ENCODE results near the gene CNTNAP1. TPM values are rescaled to one million over a fixed set of nuclear protein-coding genes. Genes with fewer than 3 reads are reported as not detected.

Gene CNTNAP1
- total RNA-seq, 4 donors from 2014 or later = 6.3 to 21.0 (median 12.6) TPM

DNA sequence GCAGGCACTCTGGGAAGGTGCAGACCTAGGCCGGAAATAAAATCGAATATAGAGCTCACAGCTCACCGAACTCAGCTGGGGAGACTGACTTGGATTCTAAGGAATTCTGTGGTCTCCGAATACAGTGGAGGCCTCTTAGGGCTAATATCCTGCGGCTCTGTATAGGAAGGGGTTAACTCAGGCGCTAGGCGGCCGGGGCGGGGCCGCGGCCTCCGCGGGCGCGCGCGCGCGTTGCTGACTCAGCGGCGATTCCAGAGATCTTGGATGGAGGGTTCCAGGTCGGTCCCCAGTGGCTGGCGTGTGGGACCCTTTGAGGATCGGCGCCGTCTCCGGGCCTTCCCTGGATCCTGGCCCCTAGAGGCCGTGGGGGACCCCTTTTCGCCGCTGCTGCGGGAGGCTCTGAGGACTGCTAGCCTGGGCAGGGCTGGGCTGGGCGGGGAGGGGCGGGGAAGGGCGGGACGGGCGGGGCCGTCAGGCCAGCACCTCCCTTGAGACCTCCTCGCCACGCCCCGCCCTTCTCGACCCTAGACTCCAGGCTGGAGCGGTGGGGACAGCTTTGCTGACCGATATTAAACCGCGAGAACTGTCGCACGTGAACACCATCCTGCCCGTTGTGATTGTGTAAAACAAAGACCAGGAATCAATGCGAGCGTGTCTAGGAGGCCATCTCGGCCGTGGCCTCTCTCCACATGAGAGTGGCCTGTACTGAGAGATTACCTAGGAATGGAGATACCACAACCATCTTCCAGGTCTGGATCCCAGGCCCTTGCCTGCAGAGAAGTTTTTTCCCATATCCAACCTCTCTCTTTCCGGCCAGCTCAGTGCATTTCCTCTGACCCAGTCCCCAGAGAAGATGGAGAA, 4.2 kb upstream of the CNTNAP1 start:
- WGBS, 2 donors = 0 to 1% methylated on average over 24 to 36 of the region's 53 CpGs

DNA sequence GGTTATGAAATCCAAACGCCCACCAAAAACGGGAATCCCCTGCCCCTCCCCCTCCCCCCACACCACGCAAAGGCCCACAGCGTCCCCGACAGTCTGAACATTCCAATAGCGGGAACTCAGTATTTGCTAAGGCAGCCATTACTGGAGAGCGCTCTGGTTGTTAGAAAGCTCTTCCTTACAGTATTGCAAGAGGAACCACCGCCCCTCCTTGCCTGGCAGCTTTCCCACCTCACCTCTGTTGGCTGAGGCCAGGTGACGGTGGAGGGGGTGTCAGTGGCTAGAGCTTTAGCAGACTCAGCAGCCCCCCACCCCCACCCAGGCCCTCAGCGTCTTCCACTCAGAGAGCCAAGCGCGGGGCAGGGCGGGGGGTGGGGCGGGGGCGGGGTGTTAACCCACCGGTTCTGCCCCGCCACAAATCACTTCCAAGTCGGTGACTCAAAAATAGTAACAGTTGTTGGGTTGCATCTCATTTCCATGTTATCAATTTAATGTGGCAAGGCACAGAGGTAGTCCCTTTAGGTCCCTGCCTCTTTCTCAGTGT, 3.3 kb upstream of the CNTNAP1 start:
- TF ChIP-seq, protein P1, sequence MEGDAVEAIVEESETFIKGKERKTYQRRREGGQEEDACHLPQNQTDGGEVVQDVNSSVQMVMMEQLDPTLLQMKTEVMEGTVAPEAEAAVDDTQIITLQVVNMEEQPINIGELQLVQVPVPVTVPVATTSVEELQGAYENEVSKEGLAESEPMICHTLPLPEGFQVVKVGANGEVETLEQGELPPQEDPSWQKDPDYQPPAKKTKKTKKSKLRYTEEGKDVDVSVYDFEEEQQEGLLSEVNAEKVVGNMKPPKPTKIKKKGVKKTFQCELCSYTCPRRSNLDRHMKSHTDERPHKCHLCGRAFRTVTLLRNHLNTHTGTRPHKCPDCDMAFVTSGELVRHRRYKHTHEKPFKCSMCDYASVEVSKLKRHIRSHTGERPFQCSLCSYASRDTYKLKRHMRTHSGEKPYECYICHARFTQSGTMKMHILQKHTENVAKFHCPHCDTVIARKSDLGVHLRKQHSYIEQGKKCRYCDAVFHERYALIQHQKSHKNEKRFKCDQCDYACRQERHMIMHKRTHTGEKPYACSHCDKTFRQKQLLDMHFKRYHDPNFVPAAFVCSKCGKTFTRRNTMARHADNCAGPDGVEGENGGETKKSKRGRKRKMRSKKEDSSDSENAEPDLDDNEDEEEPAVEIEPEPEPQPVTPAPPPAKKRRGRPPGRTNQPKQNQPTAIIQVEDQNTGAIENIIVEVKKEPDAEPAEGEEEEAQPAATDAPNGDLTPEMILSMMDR (IDR thresholded peaks at IDR 0.05) = no peak
- H3K4me3 ChIP-seq = peak overlapping the region; percentile 46 to 98 (median 56)

More for the DNA sequence above, 4.2 kb upstream of the CNTNAP1 start:
- DNase-seq (ENCODE audit: low spot score in 2 of 2) = peak; percentile 76 to 87
- H3K27me3 ChIP-seq = no peaks in the 10 kb centered on the region
- peak overlapping the region; percentile 83 to 97 (median 94) for H3K27ac ChIP-seq
- no peaks in the 10 kb centered on the region for H3K9me3 ChIP-seq
- H3K36me3 ChIP-seq = peaks cover 0 to 7% (median 0%) of the 10 kb centered on the region in 3 donors
- peaks cover 4 to 86% (median 66%) of the 10 kb centered on the region in 4 donors for H3K4me1 ChIP-seq
- H3K4me3 ChIP-seq = peak overlapping the region; percentile 46 to 98 (median 56)
- TF ChIP-seq, protein P1 (IDR thresholded peaks at IDR 0.05) = peak in 1 of 5 experiments; percentile 38
- TF ChIP-seq EP300 (IDR thresholded peaks at IDR 0.05) (peak in 1 of 2 donors; percentile 73), POLR2A (IDR thresholded peaks at IDR 0.05) (peak in 1 of 2 donors; percentile 53)

DNA sequence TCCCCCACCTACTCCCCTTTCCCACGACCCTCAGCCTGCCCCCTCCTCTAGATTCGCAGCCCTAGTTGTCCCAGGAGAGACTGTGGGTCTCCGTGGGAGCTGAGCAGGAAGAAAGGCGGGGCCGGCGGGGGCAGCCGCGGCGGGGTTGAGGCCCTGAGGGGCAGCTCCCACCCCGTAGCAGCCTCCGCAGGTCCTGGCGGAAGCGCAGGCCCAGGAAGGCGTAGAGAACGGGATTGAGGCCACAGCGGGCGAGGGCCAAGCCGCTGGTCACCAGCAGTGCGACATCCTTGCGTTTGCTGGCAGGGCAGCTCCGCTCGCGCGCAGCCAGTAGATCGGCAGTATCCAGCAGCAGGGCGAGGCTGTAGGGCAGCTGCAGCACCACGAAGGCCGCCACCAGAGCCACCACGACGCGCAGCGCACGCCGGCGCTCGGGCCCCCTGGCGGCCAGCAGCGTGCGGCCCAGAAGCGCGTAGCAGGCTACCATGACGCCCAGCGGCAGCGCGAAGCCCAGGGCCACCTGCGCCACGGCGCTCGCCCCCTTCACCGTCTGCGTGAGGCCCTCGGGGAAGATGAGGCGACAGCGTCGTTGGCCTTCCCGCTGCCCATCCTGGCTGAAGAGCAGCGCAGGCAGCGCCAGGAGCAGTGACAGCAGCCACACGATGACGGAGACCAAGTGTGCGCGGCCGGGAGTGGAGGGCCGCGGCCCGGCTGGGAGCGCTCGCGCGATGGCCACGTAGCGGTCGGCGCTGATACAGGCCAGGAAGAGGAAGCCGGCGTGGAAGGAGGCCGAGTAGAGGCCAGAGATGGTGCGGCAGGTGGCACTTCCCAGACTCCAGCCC, 2.6 kb upstream of the CNTNAP1 start:
- 0 to 7% methylated on average over 17 to 30 of the region's 78 CpGs for WGBS, 2 donors
- no peak for DNase-seq (ENCODE audit: low spot score in 2 of 2)
- no peaks in the 10 kb centered on the region for H3K27me3 ChIP-seq
- peaks cover 0 to under 1% (median 0%) of the 10 kb centered on the region in 3 donors for H3K36me3 ChIP-seq
- TF ChIP-seq EP300 (IDR thresholded peaks at IDR 0.05) (peak in 1 of 2 donors; percentile 66), POLR2A (IDR thresholded peaks at IDR 0.05) (peak in 1 of 2 donors; percentile 28)
- TF ChIP-seq, protein P1 (IDR thresholded peaks at IDR 0.05) = peak; percentile 86 to 99 (median 91)
- H3K4me1 ChIP-seq = peaks cover 4 to 81% (median 56%) of the 10 kb centered on the region in 4 donors
- peak overlapping the region; percentile 83 to 97 (median 94) for H3K27ac ChIP-seq
- H3K4me3 ChIP-seq = peak overlapping the region; percentile 46 to 98 (median 56)
- no peaks in the 10 kb centered on the region for H3K9me3 ChIP-seq

More for the DNA sequence above, 3.3 kb upstream of the CNTNAP1 start:
- no peaks in the 10 kb centered on the region for H3K36me3 ChIP-seq
- peak overlapping the region; percentile 83 to 97 (median 94) for H3K27ac ChIP-seq
- DNase-seq (ENCODE audit: low spot score in 2 of 2) = peak in 1 of 2 donors; percentile 52
- no peaks in the 10 kb centered on the region for H3K27me3 ChIP-seq
- H3K4me1 ChIP-seq = peaks cover 4 to 86% (median 63%) of the 10 kb centered on the region in 4 donors
- 3 to 8% methylated on average over 9 to 17 of the region's 18 CpGs for WGBS, 2 donors
- H3K9me3 ChIP-seq = no peaks in the 10 kb centered on the region

DNA sequence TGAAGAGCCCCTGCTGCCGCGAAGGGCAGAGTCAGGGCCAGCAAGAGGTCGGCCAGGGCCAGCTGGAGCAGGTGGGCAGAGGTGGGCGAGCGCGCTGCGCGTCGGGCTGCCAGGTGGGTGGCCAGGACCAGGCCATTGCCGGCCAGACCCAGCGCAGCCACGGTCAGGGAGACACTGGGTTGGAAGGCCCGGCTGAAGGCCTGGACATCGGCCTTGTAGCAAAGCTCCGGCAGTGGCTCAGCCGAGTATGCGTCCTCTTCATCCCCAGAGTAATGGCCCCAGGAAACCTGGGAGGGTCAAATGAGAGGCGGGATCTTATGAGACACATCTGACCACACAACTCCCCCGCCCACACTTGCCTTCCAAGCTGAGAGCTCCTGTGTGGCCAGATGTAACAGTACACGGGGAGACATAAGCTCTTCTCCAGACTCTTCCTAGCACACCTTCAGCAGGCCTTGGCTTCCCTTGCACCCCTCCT, 2.0 kb upstream of the CNTNAP1 start:
- whole genome bisulfite sequencing, 2 donors = 37 to 43% methylated on average over 18 to 20 of the region's 20 CpGs

More for the DNA sequence above, 2.0 kb upstream of the CNTNAP1 start:
- TF ChIP-seq, protein P1 (IDR thresholded peaks at IDR 0.05) = no peak
- TF ChIP-seq EP300 (IDR thresholded peaks at IDR 0.05) (no peak), POLR2A (IDR thresholded peaks at IDR 0.05) (no peak)
- H3K4me3 ChIP-seq = peak overlapping the region; percentile 46 to 98 (median 56)
- H3K27ac ChIP-seq = peak overlapping the region; percentile 83 to 97 (median 94)
- DNase-seq (ENCODE audit: low spot score in 2 of 2) = peak in 1 of 2 donors; percentile 54
- peaks cover 0 to 7% (median 0%) of the 10 kb centered on the region in 3 donors for H3K36me3 ChIP-seq
- H3K27me3 ChIP-seq = no peaks in the 10 kb centered on the region
- peaks cover 4 to 75% (median 52%) of the 10 kb centered on the region in 4 donors for H3K4me1 ChIP-seq
- H3K9me3 ChIP-seq = no peaks in the 10 kb centered on the region
